Endometrium (tissue), 2 donors: ENCODE results near the gene PCDHA3.
"Not testable (repeated sequence)": the region's sequence is repeated elsewhere in the genome, so short reads cannot be mapped to it uniquely, and the experiment has no call there.

Source experiments
- FAIRE-seq: peaks from 2 replicates; lab custom pipeline; 2012; peaks lifted over from hg19 to GRCh38; lab: Jason Lieb, UNC
- donor health status: control.
- donor health status: control.

The PCDHA3 gene

GRCh38 chr5:140821375-140822280 lies 20.8 kb downstream of the PCDHA3 start, which contains the start of gene PCDHA5:
Gene PCDHA5 (plus strand): TSS chr5:140821613.
- no peak for FAIRE-seq

DNA sequence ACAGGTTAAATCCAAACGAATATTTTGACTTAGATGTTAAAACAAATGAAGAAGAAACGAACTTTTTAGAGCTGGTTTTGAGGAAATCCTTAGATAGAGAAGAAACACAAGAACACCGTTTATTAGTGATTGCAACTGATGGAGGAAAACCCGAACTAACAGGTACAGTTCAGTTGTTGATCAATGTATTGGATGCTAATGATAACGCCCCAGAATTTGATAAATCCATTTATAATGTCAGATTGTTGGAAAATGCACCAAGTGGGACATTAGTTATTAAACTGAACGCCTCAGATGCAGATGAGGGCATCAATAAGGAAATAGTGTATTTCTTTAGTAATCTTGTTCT lies 21.4 kb downstream of the PCDHA3 start:
- no peak for FAIRE-seq

DNA sequence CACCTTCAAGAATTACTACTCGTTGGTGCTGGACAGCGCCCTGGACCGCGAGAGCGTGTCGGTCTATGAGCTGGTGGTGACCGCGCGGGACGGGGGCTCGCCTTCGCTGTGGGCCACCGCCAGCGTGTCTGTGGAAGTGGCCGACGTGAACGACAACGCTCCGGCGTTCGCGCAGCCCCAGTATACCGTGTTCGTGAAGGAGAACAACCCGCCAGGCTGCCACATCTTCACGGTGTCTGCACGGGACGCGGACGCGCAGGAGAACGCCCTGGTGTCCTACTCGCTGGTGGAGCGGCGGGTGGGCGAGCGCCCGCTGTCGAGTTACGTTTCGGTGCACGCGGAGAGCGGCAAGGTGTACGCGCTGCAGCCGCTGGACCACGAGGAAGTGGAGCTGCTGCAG lies 22.1 kb downstream of the PCDHA3 start:
- not testable (repeated sequence) for FAIRE-seq

- FAIRE-seq = no peak
Measured at GRCh38 chr5:140823475-140823874, 22.6 kb downstream of the PCDHA3 start.

DNA sequence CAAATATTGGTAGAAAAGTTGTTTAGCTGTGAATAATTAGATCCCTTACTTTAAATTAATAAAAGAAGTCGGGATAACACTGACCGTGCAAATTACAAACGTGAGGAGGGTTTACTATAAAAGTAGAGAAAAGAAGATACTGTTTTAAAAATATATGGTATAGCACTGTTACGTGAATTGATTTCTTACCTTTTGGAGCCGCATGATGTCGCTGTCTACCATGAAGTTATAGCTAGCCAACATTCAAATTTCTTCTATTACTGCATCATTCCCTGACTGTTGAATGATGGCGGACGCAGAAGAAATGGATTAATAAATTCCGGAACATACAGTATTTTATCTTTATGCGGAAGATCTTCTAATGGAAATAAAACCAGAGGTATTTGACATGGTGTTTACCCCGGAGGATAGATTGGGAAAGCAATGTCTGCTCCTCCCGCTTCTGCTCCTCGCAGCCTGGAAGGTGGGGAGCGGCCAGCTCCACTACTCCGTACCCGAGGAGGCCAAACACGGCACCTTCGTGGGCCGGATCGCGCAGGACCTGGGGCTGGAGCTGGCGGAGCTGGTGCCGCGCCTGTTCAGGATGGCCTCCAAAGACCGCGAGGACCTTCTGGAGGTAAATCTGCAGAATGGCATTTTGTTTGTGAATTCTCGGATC lies 27.0 kb downstream of the PCDHA3 start, which contains the start of gene PCDHA6:
PCDHA6 (plus strand) TSS at position 257 of the 658 bp plus-strand sequence; CDS start at position 389, 132 bp downstream.
- no peak for FAIRE-seq

GRCh38 chr5:140828362-140828737 lies 27.5 kb downstream of the PCDHA3 start:
- FAIRE-seq = no peak

- FAIRE-seq = not testable (repeated sequence)
Measured at GRCh38 chr5:140829511-140830501, 28.9 kb downstream of the PCDHA3 start.

GRCh38 chr5:140833993-140834392 lies 33.1 kb downstream of the PCDHA3 start, which contains the start of gene PCDHA7:
Gene PCDHA7 (plus strand): TSS chr5:140834269. CDS start chr5:140834384, 115 bp downstream.
- FAIRE-seq = no peak

DNA sequence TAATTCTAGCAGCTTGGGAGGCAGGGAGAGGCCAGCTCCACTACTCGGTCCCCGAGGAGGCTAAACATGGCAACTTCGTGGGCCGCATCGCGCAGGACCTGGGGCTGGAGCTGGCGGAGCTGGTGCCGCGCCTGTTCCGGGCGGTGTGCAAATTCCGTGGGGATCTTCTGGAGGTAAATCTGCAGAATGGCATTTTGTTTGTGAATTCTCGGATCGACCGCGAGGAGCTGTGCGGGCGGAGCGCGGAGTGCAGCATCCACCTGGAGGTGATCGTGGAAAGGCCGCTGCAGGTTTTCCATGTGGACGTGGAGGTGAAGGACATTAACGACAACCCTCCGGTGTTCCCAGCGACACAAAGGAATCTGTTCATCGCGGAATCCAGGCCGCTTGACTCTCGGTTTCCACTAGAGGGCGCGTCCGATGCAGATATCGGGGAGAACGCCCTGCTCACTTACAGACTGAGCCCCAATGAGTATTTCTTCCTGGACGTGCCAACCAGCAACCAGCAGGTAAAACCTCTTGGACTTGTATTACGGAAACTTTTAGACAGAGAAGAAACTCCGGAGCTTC lies 33.7 kb downstream of the PCDHA3 start:
- FAIRE-seq = not testable (repeated sequence)

GRCh38 chr5:140835622-140836510 lies 35.0 kb downstream of the PCDHA3 start:
- FAIRE-seq = no peak

DNA sequence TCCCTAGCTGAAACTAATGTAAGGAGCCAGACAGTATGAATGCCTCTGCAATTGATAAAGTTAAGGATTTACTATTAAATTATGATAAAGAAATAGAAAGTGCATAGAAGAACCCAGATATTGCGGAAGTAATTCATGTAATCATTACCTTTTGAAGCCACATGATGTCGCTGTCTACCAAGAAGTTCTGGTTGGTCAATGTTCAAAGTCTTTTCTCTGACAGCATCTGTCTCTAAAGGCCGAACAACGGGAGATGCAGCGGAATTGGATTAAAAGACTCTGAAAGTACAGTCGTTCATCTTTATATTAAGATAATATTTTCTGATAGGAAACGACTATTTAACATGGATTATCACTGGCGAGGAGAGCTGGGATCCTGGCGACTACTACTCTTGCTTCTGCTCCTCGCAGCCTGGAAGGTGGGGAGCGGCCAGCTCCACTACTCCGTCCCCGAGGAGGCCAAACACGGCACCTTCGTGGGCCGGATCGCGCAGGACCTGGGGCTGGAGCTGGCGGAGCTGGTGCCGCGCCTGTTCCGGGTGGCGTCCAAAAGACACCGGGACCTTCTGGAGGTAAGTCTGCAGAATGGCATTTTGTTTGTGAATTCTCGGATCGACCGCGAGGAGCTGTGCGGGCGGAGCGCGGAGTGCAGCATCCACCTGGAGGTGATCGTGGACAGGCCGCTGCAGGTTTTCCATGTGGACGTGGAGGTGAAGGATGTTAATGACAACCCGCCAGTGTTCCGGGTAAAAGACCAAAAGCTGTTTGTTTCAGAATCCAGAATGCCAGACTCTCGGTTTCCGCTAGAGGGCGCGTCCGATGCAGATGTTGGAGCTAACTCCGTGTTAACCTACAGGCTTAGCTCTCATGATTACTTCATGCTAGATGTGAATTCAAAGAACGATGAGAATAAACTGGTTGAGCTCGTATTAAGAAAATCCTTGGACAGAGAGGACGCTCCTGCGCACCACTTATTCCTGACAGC lies 40.4 kb downstream of the PCDHA3 start, which contains the start of gene PCDHA8:
PCDHA8 (plus strand) TSS at position 210 of the 985 bp plus-strand sequence; CDS start at position 345, 135 bp downstream.
- FAIRE-seq = no peak

DNA sequence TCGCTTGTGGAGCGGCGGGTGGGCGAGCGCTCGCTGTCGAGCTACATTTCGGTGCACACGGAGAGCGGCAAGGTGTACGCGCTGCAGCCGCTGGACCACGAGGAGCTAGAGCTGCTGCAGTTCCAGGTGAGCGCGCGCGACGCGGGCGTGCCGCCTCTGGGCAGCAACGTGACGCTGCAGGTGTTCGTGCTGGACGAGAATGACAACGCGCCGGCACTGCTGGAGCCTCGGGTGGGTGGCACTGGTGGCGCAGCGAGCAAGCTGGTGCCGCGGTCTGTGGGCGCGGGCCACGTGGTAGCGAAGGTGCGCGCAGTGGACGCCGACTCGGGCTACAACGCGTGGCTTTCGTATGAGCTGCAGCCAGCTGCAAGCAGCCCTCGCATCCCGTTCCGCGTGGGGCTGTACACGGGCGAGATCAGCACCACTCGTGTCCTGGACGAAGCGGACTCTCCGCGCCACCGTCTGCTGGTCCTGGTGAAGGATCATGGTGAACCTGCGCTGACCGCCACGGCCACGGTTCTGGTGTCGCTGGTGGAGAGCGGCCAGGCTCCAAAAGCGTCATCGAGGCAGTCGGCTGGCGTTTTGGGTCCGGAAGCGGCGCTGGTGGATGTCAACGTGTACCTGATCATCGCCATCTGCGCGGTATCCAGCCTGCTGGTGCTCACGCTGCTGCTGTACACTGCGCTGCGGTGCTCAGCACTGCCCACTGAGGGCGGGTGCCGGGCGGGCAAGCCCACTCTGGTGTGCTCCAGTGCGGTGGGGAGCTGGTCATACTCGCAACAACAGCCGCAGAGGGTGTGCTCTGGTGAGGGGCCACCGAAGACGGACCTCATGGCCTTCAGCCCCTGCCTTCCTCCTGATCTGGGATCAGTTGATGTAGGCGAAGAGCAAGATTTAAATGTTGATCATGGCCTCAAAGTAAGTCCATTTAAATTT lies 42.2 kb downstream of the PCDHA3 start:
- no peak for FAIRE-seq

- not testable (repeated sequence) for FAIRE-seq
Measured at GRCh38 chr5:140848139-140849102, 47.6 kb downstream of the PCDHA3 start, which contains the start of gene PCDHA9. Gene PCDHA9 (plus strand): TSS chr5:140848382. CDS start chr5:140848496, 114 bp downstream.

DNA sequence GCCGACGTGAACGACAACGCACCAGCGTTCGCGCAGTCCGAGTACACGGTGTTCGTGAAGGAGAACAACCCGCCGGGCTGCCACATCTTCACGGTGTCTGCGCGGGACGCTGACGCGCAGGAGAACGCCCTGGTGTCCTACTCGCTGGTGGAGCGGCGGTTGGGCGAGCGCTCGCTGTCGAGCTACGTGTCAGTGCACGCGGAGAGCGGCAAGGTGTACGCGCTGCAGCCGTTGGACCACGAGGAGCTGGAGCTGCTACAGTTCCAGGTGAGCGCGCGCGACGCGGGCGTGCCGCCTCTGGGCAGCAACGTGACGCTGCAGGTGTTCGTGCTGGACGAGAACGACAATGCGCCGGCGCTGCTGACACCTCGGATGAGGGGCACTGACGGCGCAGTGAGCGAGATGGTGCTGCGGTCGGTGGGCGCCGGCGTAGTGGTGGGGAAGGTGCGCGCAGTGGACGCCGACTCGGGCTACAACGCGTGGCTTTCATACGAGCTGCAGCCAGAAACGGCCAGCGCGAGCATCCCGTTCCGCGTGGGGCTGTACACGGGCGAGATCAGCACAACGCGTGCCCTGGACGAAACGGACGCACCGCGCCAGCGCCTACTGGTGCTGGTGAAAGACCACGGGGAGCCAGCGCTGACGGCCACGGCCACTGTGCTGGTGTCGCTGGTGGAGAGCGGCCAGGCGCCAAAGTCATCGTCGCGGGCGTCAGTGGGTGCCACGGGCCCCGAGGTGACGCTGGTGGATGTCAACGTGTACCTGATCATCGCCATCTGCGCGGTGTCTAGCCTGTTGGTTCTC lies 49.2 kb downstream of the PCDHA3 start:
- not testable (repeated sequence) for FAIRE-seq
